ENCODE results near the gene ARHGAP33. TPM values are rescaled to one million over a fixed set of nuclear protein-coding genes. Genes with fewer than 3 reads are reported as not detected.

Gene ARHGAP33
- polyA plus RNA-seq, 2 of the 4 experiments (the other 2 are of a cell fraction) = 0.84 to 6.1 TPM

DNA sequence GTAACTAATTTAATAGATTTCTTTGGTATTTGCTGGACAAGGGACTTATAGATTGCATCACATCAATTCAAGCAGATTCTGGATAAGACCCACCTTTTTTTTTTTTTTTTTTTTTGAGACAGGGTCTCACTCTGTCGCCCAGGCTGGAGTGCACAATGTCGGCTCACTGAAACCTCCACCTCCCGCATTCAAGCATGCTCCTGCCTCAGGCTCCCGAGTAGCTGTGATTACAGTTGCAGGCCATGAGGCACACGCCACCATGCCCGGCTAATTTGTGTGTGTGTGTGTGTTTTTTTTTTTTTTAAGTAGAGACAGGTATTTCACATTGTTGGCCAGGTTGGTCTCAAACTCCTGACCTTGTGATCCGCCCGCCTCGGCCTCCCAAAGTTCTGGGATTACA is 41.5 kb downstream of the ARHGAP33 start:
- peaks cover 10% of the 10 kb centered on the region for H3K4me1 ChIP-seq
- H3K4me3 ChIP-seq = no peak overlapping the region
- 77% methylated on average over 9 of the region's 9 CpGs for WGBS (ENCODE audit: missing lambda C conversion rate)
- FAIRE-seq (no peak), DNase-seq (ENCODE audit: low read depth in 1 of 2, low spot score in 1 of 2) (no peak), ATAC-seq (no peak)
- H3K27ac ChIP-seq = no peak overlapping the region
- ChIA-PET POLR2A (interaction anchor here (0.5 kb wide), 1 partner anchor 60 kb away, joined by 4 read pairs; no protein-coding TSS in a partner anchor), CTCF (interaction anchor here (0.6 to 1.3 kb wide), 6 partner anchors 13 to 162 kb away, joined by 3 to 4 read pairs (median 3); no protein-coding TSS in a partner anchor)
- H3K4me2 ChIP-seq = no peak overlapping the region
- TF ChIP-seq ZC3H11A (IDR thresholded peaks at IDR 0.05) = no peak
- TF ChIP-seq RCOR1 (IDR thresholded peaks at IDR 0.05; ENCODE audit: low read depth, low read length) = no peak
- TF ChIP-seq, protein P1, sequence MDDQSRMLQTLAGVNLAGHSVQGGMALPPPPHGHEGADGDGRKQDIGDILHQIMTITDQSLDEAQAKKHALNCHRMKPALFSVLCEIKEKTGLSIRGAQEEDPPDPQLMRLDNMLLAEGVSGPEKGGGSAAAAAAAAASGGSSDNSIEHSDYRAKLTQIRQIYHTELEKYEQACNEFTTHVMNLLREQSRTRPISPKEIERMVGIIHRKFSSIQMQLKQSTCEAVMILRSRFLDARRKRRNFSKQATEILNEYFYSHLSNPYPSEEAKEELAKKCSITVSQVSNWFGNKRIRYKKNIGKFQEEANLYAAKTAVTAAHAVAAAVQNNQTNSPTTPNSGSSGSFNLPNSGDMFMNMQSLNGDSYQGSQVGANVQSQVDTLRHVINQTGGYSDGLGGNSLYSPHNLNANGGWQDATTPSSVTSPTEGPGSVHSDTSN (IDR thresholded peaks at IDR 0.05) = no peak
- TF ChIP-seq, protein P2, sequence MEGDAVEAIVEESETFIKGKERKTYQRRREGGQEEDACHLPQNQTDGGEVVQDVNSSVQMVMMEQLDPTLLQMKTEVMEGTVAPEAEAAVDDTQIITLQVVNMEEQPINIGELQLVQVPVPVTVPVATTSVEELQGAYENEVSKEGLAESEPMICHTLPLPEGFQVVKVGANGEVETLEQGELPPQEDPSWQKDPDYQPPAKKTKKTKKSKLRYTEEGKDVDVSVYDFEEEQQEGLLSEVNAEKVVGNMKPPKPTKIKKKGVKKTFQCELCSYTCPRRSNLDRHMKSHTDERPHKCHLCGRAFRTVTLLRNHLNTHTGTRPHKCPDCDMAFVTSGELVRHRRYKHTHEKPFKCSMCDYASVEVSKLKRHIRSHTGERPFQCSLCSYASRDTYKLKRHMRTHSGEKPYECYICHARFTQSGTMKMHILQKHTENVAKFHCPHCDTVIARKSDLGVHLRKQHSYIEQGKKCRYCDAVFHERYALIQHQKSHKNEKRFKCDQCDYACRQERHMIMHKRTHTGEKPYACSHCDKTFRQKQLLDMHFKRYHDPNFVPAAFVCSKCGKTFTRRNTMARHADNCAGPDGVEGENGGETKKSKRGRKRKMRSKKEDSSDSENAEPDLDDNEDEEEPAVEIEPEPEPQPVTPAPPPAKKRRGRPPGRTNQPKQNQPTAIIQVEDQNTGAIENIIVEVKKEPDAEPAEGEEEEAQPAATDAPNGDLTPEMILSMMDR (IDR thresholded peaks at IDR 0.05) = no peak
- no peak for TF ChIP-seq KDM5A (IDR thresholded peaks at IDR 0.05)
- TF ChIP-seq CBX2 (IDR thresholded peaks at IDR 0.05; ENCODE audit: borderline replicate concordance, low read depth) = no peak
- TF ChIP-seq FOSB (CRISPR knock-in tag; IDR thresholded peaks at IDR 0.05) = no peak
- TF ChIP-seq, protein P3, sequence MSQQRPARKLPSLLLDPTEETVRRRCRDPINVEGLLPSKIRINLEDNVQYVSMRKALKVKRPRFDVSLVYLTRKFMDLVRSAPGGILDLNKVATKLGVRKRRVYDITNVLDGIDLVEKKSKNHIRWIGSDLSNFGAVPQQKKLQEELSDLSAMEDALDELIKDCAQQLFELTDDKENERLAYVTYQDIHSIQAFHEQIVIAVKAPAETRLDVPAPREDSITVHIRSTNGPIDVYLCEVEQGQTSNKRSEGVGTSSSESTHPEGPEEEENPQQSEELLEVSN (IDR thresholded peaks at IDR 0.05; ENCODE audit: borderline replicate concordance, low read depth) = no peak
- TF ChIP-seq PHF8 (IDR thresholded peaks at IDR 0.05; ENCODE audit: borderline replicate concordance, low read depth) = no peak
- TF ChIP-seq SMC3 (IDR thresholded peaks at IDR 0.05) = no peak
- TF ChIP-seq HEYL (CRISPR knock-in tag; IDR thresholded peaks at IDR 0.05) = no peak
- TF ChIP-seq RARB (CRISPR knock-in tag; IDR thresholded peaks at IDR 0.05) = no peak
- TF ChIP-seq, protein P4, sequence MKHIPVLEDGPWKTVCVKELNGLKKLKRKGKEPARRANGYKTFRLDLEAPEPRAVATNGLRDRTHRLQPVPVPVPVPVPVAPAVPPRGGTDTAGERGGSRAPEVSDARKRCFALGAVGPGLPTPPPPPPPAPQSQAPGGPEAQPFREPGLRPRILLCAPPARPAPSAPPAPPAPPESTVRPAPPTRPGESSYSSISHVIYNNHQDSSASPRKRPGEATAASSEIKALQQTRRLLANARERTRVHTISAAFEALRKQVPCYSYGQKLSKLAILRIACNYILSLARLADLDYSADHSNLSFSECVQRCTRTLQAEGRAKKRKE (CRISPR knock-in tag; IDR thresholded peaks at IDR 0.05; ENCODE audit: low read depth) = no peak
- no peak for TF ChIP-seq NFE2L2 (conservative IDR thresholded peaks at IDR 0.05; ENCODE audit: low read length)
- TF ChIP-seq BHLHE40 (IDR thresholded peaks at IDR 0.05; ENCODE audit: low read depth, low read length) = no peak
- no peak for TF ChIP-seq EP300 (IDR thresholded peaks at IDR 0.05)
- no peak for TF ChIP-seq RFX5 (IDR thresholded peaks at IDR 0.05)
- TF ChIP-seq FOSL2 (IDR thresholded peaks at IDR 0.05) = no peak
- TF ChIP-seq FOSL2 (CRISPR knock-in tag; IDR thresholded peaks at IDR 0.05) = no peak
- TF ChIP-seq, protein P5, sequence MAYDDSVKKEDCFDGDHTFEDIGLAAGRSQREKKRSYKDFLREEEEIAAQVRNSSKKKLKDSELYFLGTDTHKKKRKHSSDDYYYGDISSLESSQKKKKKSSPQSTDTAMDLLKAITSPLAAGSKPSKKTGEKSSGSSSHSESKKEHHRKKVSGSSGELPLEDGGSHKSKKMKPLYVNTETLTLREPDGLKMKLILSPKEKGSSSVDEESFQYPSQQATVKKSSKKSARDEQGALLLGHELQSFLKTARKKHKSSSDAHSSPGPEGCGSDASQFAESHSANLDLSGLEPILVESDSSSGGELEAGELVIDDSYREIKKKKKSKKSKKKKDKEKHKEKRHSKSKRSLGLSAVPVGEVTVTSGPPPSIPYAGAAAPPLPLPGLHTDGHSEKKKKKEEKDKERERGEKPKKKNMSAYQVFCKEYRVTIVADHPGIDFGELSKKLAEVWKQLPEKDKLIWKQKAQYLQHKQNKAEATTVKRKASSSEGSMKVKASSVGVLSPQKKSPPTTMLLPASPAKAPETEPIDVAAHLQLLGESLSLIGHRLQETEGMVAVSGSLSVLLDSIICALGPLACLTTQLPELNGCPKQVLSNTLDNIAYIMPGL (CRISPR knock-in tag; IDR thresholded peaks at IDR 0.05; ENCODE audit: borderline replicate concordance) = no peak
- H3K9me3 ChIP-seq = no peaks in the 10 kb centered on the region

DNA sequence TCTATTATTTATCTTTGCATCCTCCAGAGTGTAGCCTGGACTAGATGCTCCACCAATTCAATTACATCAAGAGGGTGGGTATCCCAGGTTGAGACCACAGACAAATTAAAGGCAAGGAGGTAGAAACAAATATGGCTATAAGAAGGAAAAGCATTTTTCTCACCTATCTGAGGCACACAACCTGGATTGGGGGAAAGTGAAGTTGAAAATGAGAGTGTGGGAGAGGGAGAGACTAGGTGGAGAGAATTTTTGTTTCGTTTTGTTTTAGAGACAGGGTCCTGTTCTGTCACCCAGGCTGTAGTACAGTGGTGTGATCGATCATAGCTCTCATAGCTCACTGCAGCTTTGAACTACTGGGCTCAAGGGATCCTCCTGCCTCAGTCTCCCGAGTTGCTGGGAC is 43.1 kb downstream of the ARHGAP33 start:
- no peak for DNase-seq (ENCODE audit: low read depth in 1 of 2, low spot score in 1 of 2)
- H3K27ac ChIP-seq = no peak overlapping the region
- H3K4me3 ChIP-seq = no peak overlapping the region
- no peaks in the 10 kb centered on the region for H3K9me3 ChIP-seq
- no peak for FAIRE-seq
- H3K4me1 ChIP-seq = no peaks in the 10 kb centered on the region
- no peak overlapping the region for H3K4me2 ChIP-seq
- POLR2A ChIA-PET = interaction anchor here (0.6 kb wide), 1 partner anchor 12 kb away, joined by 3 read pairs; no protein-coding TSS in a partner anchor
- no peak for ATAC-seq
- WGBS (ENCODE audit: missing lambda C conversion rate) = 3% methylated on average over 3 of the region's 3 CpGs
- CTCF ChIA-PET = interaction anchor here (1.1 to 2.7 kb wide), 5 partner anchors 10 to 114 kb away, joined by 3 to 16 read pairs (median 5); no protein-coding TSS in a partner anchor
- no peak for TF ChIP-seq EHMT2 (IDR thresholded peaks at IDR 0.05; ENCODE audit: low read depth)
- no peak for TF ChIP-seq EP300 (IDR thresholded peaks at IDR 0.05)
- TF ChIP-seq MAFK (IDR thresholded peaks at IDR 0.05; ENCODE audit: partially characterized antibody) = no peak
- TF ChIP-seq CBX8 (IDR thresholded peaks at IDR 0.05) = no peak
- no peak for TF ChIP-seq MAZ (IDR thresholded peaks at IDR 0.05; ENCODE audit: borderline replicate concordance, low read depth, low read length)
- no peak for TF ChIP-seq CHD4 (IDR thresholded peaks at IDR 0.05; ENCODE audit: borderline replicate concordance)
- no peak for TF ChIP-seq JUN (IDR thresholded peaks at IDR 0.05)
- no peak for TF ChIP-seq TFCP2L1 (CRISPR knock-in tag; IDR thresholded peaks at IDR 0.05)
- TF ChIP-seq RAD21 (conservative IDR thresholded peaks at IDR 0.05 in 1 of 2, IDR thresholded peaks at IDR 0.05 in 1 of 2) = no peak
- no peak for TF ChIP-seq GATA3 (IDR thresholded peaks at IDR 0.05; ENCODE audit: borderline replicate concordance)
- TF ChIP-seq RCOR1 (IDR thresholded peaks at IDR 0.05; ENCODE audit: low read depth, low read length) = no peak
- TF ChIP-seq KDM1A (IDR thresholded peaks at IDR 0.05; ENCODE audit: low read depth) = no peak
- TF ChIP-seq POLR2AphosphoS2 (conservative IDR thresholded peaks at IDR 0.05; ENCODE audit: low read length) = no peak

All from A549 (cell line).